ENCODE results near the gene S100A3. TPM values are rescaled to one million over a fixed set of nuclear protein-coding genes. Genes with fewer than 3 reads are reported as not detected.
"Not testable (repeated sequence)": the region's sequence is repeated elsewhere in the genome, so short reads cannot be mapped to it uniquely, and the experiment has no call there.

The S100A3 gene
- total RNA-seq, 1 donor from 2014 or later = not detected

DNA sequence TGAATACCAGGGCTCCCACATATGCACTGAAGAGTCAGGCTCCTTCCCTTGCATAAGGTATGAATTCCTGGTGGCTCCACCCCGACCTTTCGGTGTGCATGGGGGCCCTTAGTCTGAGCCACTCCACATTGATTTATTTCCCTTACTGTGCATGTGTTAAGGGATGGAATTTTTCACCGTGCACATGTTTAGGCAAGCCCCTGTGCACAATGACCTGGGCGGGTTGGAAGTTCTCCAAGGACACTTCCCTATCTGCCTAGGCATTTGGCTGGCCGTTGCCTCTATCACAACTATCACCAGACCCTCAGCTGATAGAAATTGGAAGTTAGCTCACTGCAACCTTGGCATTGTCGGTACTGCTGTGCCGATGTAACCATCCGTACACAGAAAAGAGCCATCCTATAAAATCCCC lies 22.9 kb downstream of the S100A3 start:
- TF ChIP-seq, protein P1, sequence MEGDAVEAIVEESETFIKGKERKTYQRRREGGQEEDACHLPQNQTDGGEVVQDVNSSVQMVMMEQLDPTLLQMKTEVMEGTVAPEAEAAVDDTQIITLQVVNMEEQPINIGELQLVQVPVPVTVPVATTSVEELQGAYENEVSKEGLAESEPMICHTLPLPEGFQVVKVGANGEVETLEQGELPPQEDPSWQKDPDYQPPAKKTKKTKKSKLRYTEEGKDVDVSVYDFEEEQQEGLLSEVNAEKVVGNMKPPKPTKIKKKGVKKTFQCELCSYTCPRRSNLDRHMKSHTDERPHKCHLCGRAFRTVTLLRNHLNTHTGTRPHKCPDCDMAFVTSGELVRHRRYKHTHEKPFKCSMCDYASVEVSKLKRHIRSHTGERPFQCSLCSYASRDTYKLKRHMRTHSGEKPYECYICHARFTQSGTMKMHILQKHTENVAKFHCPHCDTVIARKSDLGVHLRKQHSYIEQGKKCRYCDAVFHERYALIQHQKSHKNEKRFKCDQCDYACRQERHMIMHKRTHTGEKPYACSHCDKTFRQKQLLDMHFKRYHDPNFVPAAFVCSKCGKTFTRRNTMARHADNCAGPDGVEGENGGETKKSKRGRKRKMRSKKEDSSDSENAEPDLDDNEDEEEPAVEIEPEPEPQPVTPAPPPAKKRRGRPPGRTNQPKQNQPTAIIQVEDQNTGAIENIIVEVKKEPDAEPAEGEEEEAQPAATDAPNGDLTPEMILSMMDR (IDR thresholded peaks at IDR 0.05; ENCODE audit: partially characterized antibody, unreplicated experiment) = no peak
- Mint-ChIP-seq H3K4me3 (ENCODE audit: unreplicated experiment) (no peak overlapping the region), H3K9me3 (ENCODE audit: unreplicated experiment) (no peaks in the 10 kb centered on the region), H3K27me3 (ENCODE audit: unreplicated experiment) (peaks cover 7% of the 10 kb centered on the region), H3K4me1 (ENCODE audit: low read depth, unreplicated experiment) (peaks cover 18% of the 10 kb centered on the region), H3K27ac (ENCODE audit: unreplicated experiment) (peak overlapping the region; percentile 54), H3K36me3 (ENCODE audit: unreplicated experiment) (no peaks in the 10 kb centered on the region)
- no peak for DNase-seq

GRCh38 chr1:153525088-153525728 lies 23.9 kb downstream of the S100A3 start:
- TF ChIP-seq, protein P1 (IDR thresholded peaks at IDR 0.05; ENCODE audit: partially characterized antibody, unreplicated experiment) = no peak
- peaks cover 18% of the 10 kb centered on the region for H3K4me1 Mint-ChIP-seq (ENCODE audit: low read depth, unreplicated experiment)
- peak overlapping the region; percentile 79 for H3K27ac Mint-ChIP-seq (ENCODE audit: unreplicated experiment)
- peaks cover 8% of the 10 kb centered on the region for H3K27me3 Mint-ChIP-seq (ENCODE audit: unreplicated experiment)
- no peak overlapping the region for H3K4me3 Mint-ChIP-seq (ENCODE audit: unreplicated experiment)
- no peak for DNase-seq
- H3K9me3 Mint-ChIP-seq (ENCODE audit: unreplicated experiment) = no peaks in the 10 kb centered on the region
- no peaks in the 10 kb centered on the region for H3K36me3 Mint-ChIP-seq (ENCODE audit: unreplicated experiment)

DNA sequence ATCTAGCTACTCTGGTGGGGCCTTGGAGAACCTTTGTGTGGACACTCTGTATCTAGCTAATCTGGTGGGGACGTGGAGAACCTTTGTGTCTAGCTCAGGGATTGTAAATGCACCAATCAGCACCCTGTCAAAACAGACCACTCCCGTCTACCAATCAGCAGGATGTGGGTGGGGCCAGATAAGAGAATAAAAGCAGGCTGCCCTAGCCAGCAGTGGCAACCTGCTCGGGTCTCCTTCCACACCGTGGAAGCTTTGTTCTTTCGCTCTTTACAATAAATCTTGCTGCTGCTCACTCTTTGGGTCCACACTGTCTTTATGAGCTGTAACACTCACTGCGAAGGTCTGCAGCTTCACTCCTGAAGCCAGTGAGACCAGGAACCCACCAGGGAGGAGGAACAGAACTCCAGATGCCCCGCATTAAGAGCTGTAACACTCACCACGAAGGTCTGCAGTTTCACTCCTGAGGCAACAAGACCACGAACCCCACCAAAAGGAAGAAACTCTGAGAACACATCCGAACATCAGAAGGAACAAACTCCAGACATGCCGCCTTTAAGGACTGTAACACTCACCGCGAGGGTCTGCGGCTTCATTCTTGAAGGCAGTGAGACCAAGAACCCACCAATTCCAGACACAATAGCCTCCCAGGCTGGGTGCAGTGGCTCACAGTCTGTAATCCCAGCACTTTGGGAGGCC lies 26.6 kb downstream of the S100A3 start:
- H3K4me1 Mint-ChIP-seq (ENCODE audit: low read depth, unreplicated experiment) = peaks cover 18% of the 10 kb centered on the region
- H3K27me3 Mint-ChIP-seq (ENCODE audit: unreplicated experiment); DNase-seq; H3K4me3 Mint-ChIP-seq (ENCODE audit: unreplicated experiment); H3K36me3 Mint-ChIP-seq (ENCODE audit: unreplicated experiment); H3K9me3 Mint-ChIP-seq (ENCODE audit: unreplicated experiment): not testable (repeated sequence)
- H3K27ac Mint-ChIP-seq (ENCODE audit: unreplicated experiment) = peak overlapping the region; percentile 48

DNA sequence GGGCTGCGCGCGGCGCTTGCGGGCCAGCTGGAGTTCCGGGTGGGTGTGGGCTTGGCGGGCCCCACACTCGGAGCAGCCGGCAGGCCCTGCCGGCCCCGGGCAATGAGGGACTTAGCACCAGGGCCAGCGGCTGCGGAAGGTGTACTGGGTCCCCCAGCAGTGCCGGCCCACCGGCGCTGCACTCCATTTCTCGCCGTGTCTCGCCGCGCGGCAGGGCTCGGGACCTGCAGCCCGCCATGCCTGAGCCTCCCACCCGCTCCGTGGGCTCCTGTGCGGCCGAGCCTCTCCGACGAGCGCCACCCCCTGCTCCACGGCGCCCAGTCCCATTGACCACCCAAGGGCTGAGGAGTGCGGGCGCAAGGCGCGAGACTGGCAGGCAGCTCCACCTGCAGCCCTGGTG lies 27.2 kb downstream of the S100A3 start:
- not testable (repeated sequence) for H3K27me3 Mint-ChIP-seq (ENCODE audit: unreplicated experiment)

DNA sequence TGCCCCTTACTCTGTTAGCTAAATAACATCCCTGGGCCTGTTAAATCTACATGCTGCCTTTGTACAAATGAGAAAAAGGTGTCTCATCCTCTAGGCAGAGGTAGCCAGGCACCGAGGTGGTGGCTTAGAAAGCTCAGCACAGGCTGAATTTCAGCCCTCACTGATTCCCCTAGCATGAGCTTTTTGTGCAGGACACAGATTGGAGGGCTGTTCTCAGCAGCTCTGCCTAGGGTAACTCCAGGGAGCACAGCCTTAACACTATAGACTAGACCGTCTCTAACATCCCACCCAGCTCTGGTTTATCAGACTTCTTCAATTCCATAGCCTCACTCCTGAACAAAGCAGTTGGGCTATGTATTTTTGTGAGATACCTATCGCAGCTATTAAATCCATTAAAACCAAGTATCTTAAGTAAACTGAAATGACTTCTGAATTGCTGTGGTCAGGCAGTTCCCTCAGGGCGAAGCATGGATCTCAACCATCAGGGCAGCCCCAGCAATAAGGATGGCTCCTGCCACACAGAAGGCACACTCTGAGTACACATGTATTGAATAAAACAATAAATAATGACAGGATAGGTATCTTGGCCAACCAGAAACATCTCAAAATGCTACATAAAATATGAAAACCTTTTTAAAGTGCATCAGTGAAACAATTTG lies 28.1 kb downstream of the S100A3 start:
- Mint-ChIP-seq H3K9me3 (ENCODE audit: unreplicated experiment) (no peaks in the 10 kb centered on the region), H3K4me1 (ENCODE audit: low read depth, unreplicated experiment) (peaks cover 12% of the 10 kb centered on the region), H3K4me3 (ENCODE audit: unreplicated experiment) (no peak overlapping the region), H3K27me3 (ENCODE audit: unreplicated experiment) (peaks cover 8% of the 10 kb centered on the region), H3K36me3 (ENCODE audit: unreplicated experiment) (no peaks in the 10 kb centered on the region), H3K27ac (ENCODE audit: unreplicated experiment) (no peak overlapping the region)
- TF ChIP-seq, protein P1 (IDR thresholded peaks at IDR 0.05; ENCODE audit: partially characterized antibody, unreplicated experiment) = no peak
- DNase-seq = no peak

More for the DNA sequence above, 27.2 kb downstream of the S100A3 start:
- peaks cover 17% of the 10 kb centered on the region for H3K4me1 Mint-ChIP-seq (ENCODE audit: low read depth, unreplicated experiment)
- not testable (repeated sequence) for H3K27ac Mint-ChIP-seq (ENCODE audit: unreplicated experiment); H3K4me3 Mint-ChIP-seq (ENCODE audit: unreplicated experiment); DNase-seq; H3K36me3 Mint-ChIP-seq (ENCODE audit: unreplicated experiment); H3K9me3 Mint-ChIP-seq (ENCODE audit: unreplicated experiment)

- not testable (repeated sequence) for H3K27ac Mint-ChIP-seq (ENCODE audit: unreplicated experiment); H3K9me3 Mint-ChIP-seq (ENCODE audit: unreplicated experiment); H3K36me3 Mint-ChIP-seq (ENCODE audit: unreplicated experiment); H3K4me3 Mint-ChIP-seq (ENCODE audit: unreplicated experiment); H3K4me1 Mint-ChIP-seq (ENCODE audit: low read depth, unreplicated experiment); DNase-seq; H3K27me3 Mint-ChIP-seq (ENCODE audit: unreplicated experiment)
These were observed 28.8 kb downstream of the S100A3 start for GRCh38 chr1:153520137-153520691.

Measured in glutamatergic neuron (in vitro differentiated cells).